ENCODE measurements around the gene LEO1. TPM values are rescaled to one million over a fixed set of nuclear protein-coding genes. Genes with fewer than 3 reads are reported as not detected.

The LEO1 gene
- total and polyA plus RNA-seq, 7 donors = 6.2 to 18.6 (median 7.6) TPM

DNA sequence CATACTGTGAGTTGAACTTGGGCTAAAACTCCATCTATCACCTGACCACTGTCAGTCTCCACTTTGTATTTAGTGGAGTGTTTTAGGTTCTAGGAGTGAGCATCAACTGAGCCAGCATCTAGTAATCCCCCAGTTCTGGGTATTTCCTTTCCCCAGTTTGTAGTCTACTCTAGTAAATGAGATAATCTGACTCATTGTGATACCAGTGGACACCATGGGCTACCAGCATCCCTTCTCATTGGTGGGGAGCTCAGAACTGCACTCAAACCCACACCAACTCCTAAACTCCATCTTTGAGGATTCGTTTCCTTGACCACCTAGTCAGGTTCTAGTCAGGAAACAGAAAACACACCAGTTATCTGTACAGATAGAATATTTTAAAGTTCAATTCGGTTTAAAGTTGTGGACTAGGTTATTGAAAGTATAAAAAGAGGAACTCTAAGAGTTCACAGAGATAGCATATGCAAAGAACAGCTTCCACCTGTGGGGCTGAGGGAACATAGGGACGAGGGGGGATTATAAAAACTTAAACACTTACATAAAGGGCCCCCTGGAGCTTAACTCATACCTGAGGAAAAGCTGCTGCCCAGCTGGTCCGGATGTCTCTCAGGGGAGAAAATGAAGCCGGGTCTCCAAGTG lies 36.0 kb downstream of the LEO1 start:
- TF ChIP-seq, protein P1, sequence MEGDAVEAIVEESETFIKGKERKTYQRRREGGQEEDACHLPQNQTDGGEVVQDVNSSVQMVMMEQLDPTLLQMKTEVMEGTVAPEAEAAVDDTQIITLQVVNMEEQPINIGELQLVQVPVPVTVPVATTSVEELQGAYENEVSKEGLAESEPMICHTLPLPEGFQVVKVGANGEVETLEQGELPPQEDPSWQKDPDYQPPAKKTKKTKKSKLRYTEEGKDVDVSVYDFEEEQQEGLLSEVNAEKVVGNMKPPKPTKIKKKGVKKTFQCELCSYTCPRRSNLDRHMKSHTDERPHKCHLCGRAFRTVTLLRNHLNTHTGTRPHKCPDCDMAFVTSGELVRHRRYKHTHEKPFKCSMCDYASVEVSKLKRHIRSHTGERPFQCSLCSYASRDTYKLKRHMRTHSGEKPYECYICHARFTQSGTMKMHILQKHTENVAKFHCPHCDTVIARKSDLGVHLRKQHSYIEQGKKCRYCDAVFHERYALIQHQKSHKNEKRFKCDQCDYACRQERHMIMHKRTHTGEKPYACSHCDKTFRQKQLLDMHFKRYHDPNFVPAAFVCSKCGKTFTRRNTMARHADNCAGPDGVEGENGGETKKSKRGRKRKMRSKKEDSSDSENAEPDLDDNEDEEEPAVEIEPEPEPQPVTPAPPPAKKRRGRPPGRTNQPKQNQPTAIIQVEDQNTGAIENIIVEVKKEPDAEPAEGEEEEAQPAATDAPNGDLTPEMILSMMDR (IDR thresholded peaks at IDR 0.05) = no peak
- H3K27ac ChIP-seq = no peak overlapping the region
- 72 to 78% (median 73%) methylated on average over 5 of the region's 5 CpGs for WGBS, 3 donors
- no peak overlapping the region for H3K4me3 ChIP-seq
- H3K4me1 ChIP-seq = peaks cover 4% of the 10 kb centered on the region
- H3K27me3 ChIP-seq (ENCODE audit: insufficient read depth in 3 of 3, low read length in 2 of 3) = no peaks in the 10 kb centered on the region
- no peak for ATAC-seq
- peaks cover 0 to 29% of the 10 kb centered on the region in 2 donors for H3K36me3 ChIP-seq (ENCODE audit: insufficient read depth in 1 of 2, low read depth in 1 of 2)
- intact Hi-C loops (cut with DNase I) = no loop called here
- no peak for DNase-seq
- no peaks in the 10 kb centered on the region for H3K9me3 ChIP-seq

DNA sequence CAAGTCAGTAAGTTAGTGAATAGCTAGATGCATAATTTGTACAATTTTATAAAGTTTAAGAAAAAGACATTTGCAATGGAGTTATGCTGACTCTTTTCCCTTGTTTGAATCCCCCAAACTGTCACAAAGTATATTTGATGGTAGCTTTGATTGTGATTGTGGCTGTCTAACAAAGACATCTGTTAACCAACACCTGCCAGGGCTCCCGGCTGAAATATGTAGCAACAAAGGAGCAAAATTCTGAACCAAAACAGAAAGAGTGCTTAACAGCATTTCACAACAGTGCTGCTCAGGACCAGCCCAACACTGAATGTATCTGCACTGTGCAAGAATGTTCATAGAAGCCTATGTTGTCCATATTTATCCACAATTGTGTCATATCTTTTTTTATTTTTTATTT lies 39.4 kb downstream of the LEO1 start:
- no peaks in the 10 kb centered on the region for H3K4me1 ChIP-seq
- TF ChIP-seq, protein P1 (IDR thresholded peaks at IDR 0.05) = no peak
- no peaks in the 10 kb centered on the region for H3K9me3 ChIP-seq
- H3K36me3 ChIP-seq (ENCODE audit: insufficient read depth in 1 of 2, low read depth in 1 of 2) = peaks cover 0 to 34% of the 10 kb centered on the region in 2 donors
- DNase-seq (no peak), ATAC-seq (no peak)
- H3K4me3 ChIP-seq = no peak overlapping the region
- H3K27ac ChIP-seq = no peak overlapping the region
- intact Hi-C loops (cut with DNase I) = no loop called here
- WGBS, 3 donors = 21 to 44% (median 34%) methylated on average over 1 of the region's 1 CpG
- no peaks in the 10 kb centered on the region for H3K27me3 ChIP-seq (ENCODE audit: insufficient read depth in 3 of 3, low read length in 2 of 3)

DNA sequence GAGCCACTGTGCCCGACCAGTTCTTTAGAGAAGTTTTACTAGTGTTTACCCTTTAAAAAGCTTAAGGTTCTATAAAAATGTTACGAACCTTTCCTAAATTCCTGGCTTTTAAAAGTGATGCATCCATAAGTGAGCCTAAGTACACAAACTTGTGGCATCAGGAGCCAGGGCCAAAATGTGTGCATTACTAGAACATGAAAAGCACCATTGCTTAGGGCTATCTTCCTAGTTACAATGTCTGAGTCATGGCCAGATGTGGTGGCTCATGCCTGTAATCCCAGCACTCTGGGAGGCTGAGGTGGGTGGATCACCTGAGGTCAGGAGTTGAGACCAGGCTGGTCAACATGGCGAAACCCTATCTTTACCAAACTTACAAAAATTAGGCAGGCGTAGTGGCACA lies 39.9 kb downstream of the LEO1 start:
- Histone ChIP-seq H3K9me3 (no peaks in the 10 kb centered on the region), H3K4me3 (no peak overlapping the region), H3K27me3 (ENCODE audit: insufficient read depth in 3 of 3, low read length in 2 of 3) (no peaks in the 10 kb centered on the region), H3K27ac (no peak overlapping the region), H3K36me3 (ENCODE audit: insufficient read depth in 1 of 2, low read depth in 1 of 2) (peaks cover 0 to 30% of the 10 kb centered on the region in 2 donors), H3K4me1 (no peaks in the 10 kb centered on the region)
- WGBS, 3 donors = 94 to 98% (median 97%) methylated on average over 4 of the region's 4 CpGs
- no peak for ATAC-seq
- TF ChIP-seq, protein P1 (IDR thresholded peaks at IDR 0.05) = no peak
- intact Hi-C loops (cut with DNase I) = no loop called here
- DNase-seq = no peak

DNA sequence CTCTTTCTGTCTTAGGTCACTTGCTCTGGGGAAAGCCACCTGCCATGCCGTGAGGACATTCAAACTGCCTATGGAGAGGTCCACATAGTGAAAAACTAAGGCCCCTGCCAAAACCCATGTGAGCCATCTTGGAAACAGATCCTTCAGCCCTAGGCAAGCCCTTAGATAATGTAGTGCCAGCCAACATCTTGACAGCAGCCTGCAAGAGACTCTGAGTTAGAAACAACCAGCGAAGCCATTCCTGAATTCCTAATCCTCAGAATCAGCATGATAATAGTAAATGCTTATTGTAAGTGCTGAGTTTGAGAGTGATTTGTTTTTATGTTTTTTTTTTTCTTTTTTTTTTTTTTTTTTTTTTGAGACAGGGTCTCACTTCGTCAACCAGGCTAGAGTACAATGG lies 40.6 kb downstream of the LEO1 start:
- Histone ChIP-seq H3K36me3 (ENCODE audit: insufficient read depth in 1 of 2, low read depth in 1 of 2) (peaks cover 0 to 28% of the 10 kb centered on the region in 2 donors), H3K4me3 (no peak overlapping the region), H3K4me1 (no peaks in the 10 kb centered on the region), H3K9me3 (no peaks in the 10 kb centered on the region), H3K27ac (no peak overlapping the region), H3K27me3 (ENCODE audit: insufficient read depth in 3 of 3, low read length in 2 of 3) (no peaks in the 10 kb centered on the region)
- TF ChIP-seq, protein P1 (IDR thresholded peaks at IDR 0.05) = no peak
- intact Hi-C loops (cut with DNase I) = no loop called here
- ATAC-seq = no peak
- WGBS, 3 donors = 91 to 98% (median 95%) methylated on average over 3 of the region's 3 CpGs
- no peak for DNase-seq

DNA sequence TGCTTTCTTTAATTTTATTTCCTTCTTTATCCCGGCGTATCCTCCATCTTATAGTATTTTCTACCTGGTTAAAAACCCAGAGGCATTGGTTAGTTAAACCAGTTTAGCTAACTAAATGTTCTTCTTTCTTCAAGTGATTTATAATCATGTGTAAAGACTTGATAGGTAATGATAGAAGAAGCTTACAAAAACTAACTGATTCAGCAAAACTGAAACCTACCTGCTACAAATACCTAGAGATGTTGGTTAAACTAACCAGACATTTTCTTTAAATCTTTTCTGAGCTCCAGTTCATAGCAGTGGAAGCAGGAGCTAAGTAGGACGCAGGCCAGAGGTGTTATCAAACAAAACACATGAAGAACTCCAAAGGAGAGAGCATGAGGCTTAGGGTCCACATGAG lies 44.8 kb downstream of the LEO1 start:
- TF ChIP-seq, protein P1 (IDR thresholded peaks at IDR 0.05) = no peak
- Histone ChIP-seq H3K27me3 (ENCODE audit: insufficient read depth in 3 of 3, low read length in 2 of 3) (no peaks in the 10 kb centered on the region), H3K9me3 (no peaks in the 10 kb centered on the region), H3K36me3 (ENCODE audit: insufficient read depth in 1 of 2, low read depth in 1 of 2) (peaks cover 0 to 50% of the 10 kb centered on the region in 2 donors), H3K4me1 (no peaks in the 10 kb centered on the region), H3K27ac (no peak overlapping the region), H3K4me3 (no peak overlapping the region)
- intact Hi-C loops (cut with DNase I) = no loop called here
- DNase-seq = no peak
- ATAC-seq = no peak
- 96 to 98% (median 96%) methylated on average over 3 of the region's 3 CpGs for WGBS, 3 donors

All from psoas muscle (tissue), 8 donors.